ENCODE measurements around the gene CHN1.

Gene CHN1

GRCh38 chr2:174897286-174897685 lies 107.9 kb downstream of the CHN1 start:
- intact Hi-C loops (cut with DNase I) = no loop called here
- no peak for DNase-seq

- intact Hi-C loops (cut with DNase I) = no loop called here
- DNase-seq = no peak
Observed at GRCh38 chr2:174893018-174893417, 112.2 kb downstream of the CHN1 start.

GRCh38 chr2:174892546-174892945 lies 112.6 kb downstream of the CHN1 start:
- intact Hi-C loops (cut with DNase I) = no loop called here
- DNase-seq = no peak

- DNase-seq = no peak
- intact Hi-C loops (cut with DNase I) = no loop called here
Observed at GRCh38 chr2:174888646-174889271, 116.4 kb downstream of the CHN1 start.

- no peak for DNase-seq
- intact Hi-C loops (cut with DNase I) = no loop called here
Observed at GRCh38 chr2:174888146-174888545, 117.0 kb downstream of the CHN1 start.

GRCh38 chr2:174882416-174882815 lies 122.8 kb downstream of the CHN1 start:
- intact Hi-C loops (cut with DNase I) = no loop called here

GRCh38 chr2:174881678-174882077 lies 123.5 kb downstream of the CHN1 start:
- intact Hi-C loops (cut with DNase I) = no loop called here
- DNase-seq = no peak

More at GRCh38 chr2:174882416-174882815, 122.8 kb downstream of the CHN1 start:
- no peak for DNase-seq

GRCh38 chr2:174878537-174879147 lies 126.5 kb downstream of the CHN1 start:
- peak in 2 of 42 donors; percentile 6 to 41 for DNase-seq
- intact Hi-C loops (cut with DNase I) = no loop called here

- no peak for DNase-seq
- intact Hi-C loops (cut with DNase I) = no loop called here
Observed at GRCh38 chr2:174877751-174878150, 127.4 kb downstream of the CHN1 start.

GRCh38 chr2:174877301-174877700 lies 127.9 kb downstream of the CHN1 start:
- DNase-seq = no peak
- intact Hi-C loops (cut with DNase I) = no loop called here

- intact Hi-C loops (cut with DNase I) = no loop called here
Observed at GRCh38 chr2:174874085-174874484, 131.1 kb downstream of the CHN1 start.

GRCh38 chr2:174873471-174873870 lies 131.7 kb downstream of the CHN1 start:
- intact Hi-C loops (cut with DNase I) = no loop called here
- DNase-seq = no peak

More at GRCh38 chr2:174874085-174874484, 131.1 kb downstream of the CHN1 start:
- DNase-seq = no peak

GRCh38 chr2:174870787-174871186 lies 134.4 kb downstream of the CHN1 start:
- intact Hi-C loops (cut with DNase I) = no loop called here
- DNase-seq = no peak

GRCh38 chr2:174868878-174869277 lies 136.3 kb downstream of the CHN1 start:
- DNase-seq = no peak
- intact Hi-C loops (cut with DNase I) = no loop called here

- intact Hi-C loops (cut with DNase I) = no loop called here
- no peak for DNase-seq
Observed at GRCh38 chr2:174866421-174866820, 138.8 kb downstream of the CHN1 start.

GRCh38 chr2:174863183-174863582 lies 142.0 kb downstream of the CHN1 start:
- no peak for DNase-seq
- intact Hi-C loops (cut with DNase I) = no loop called here

GRCh38 chr2:174859563-174860169 lies 145.5 kb downstream of the CHN1 start:
- no peak for DNase-seq
- intact Hi-C loops (cut with DNase I) = no loop called here

GRCh38 chr2:174858745-174859144 lies 146.4 kb downstream of the CHN1 start:
- no peak for DNase-seq

GRCh38 chr2:174856447-174856846 lies 148.7 kb downstream of the CHN1 start:
- intact Hi-C loops (cut with DNase I) = no loop called here
- DNase-seq = no peak

More at GRCh38 chr2:174858745-174859144, 146.4 kb downstream of the CHN1 start:
- intact Hi-C loops (cut with DNase I) = no loop called here
